ENCODE measurements around the gene KCNJ10.

KCNJ10 gene

GRCh38 chr1:159949123-159949522, 120.8 kb downstream of the KCNJ10 start:
- Mint-ChIP-seq H3K9me3 (no peaks in the 10 kb centered on the region), H3K4me1 (peaks cover 16% of the 10 kb centered on the region), H3K36me3 (no peaks in the 10 kb centered on the region), H3K4me3 (no peak overlapping the region), H3K27ac (peak overlapping the region; percentile 23)
- no peak for ATAC-seq
- DNase-seq (ENCODE audit: low spot score in 2 of 2) = no peak

All from stimulated activated effector memory CD8-positive, alpha-beta T cell treated with anti-CD3 and anti-CD28 coated beads, Interleukin-12 subunit alpha, Interleukin-12 subunit beta, amount 100 ng/mL, for 72 hours (primary cell).